NCI-H1048 (cell line): ENCODE results near the gene MAGEF1.

Source experiments
- DNase-seq: peaks from one replicate; lab custom pipeline; 2025; lab: John Stamatoyannopoulos, UW

Gene MAGEF1

GRCh38 chr3:184725176-184725719 lies 13.4 kb upstream of the MAGEF1 start:
- DNase-seq = no peak

- DNase-seq = no peak
Observed at GRCh38 chr3:184724699-184725098, 12.8 kb upstream of the MAGEF1 start.

GRCh38 chr3:184719709-184720108 lies 7.8 kb upstream of the MAGEF1 start:
- no peak for DNase-seq

GRCh38 chr3:184718431-184718830 lies 6.6 kb upstream of the MAGEF1 start:
- no peak for DNase-seq

DNA sequence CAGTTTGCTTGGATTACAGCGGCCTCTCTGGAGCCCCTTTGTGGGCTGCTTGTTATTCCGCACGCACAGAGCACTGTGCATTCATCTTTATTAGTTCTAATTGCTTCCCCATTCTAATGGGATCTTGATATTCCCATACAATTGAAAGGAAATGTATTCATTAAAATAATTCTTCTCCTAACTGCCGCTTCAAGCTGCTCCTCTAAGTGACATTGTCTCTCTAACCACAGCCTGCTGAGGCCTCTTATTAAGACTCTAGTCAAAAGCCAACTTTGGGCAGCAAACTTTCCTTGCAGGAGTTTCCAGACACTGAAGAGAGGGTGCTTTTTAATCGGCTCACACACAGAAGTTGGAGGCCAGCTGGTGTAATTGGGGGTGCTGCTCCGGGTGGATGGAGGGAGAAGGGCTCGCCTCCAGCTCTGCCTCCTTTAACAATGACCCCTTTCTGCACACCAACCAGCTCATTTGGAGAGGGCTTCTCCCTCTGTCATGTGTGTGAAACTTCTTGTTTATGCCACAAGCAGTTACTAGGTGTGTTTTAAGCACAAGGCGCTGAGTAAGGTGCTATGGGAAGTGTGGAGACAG lies 5.6 kb upstream of the MAGEF1 start:
- no peak for DNase-seq

DNA sequence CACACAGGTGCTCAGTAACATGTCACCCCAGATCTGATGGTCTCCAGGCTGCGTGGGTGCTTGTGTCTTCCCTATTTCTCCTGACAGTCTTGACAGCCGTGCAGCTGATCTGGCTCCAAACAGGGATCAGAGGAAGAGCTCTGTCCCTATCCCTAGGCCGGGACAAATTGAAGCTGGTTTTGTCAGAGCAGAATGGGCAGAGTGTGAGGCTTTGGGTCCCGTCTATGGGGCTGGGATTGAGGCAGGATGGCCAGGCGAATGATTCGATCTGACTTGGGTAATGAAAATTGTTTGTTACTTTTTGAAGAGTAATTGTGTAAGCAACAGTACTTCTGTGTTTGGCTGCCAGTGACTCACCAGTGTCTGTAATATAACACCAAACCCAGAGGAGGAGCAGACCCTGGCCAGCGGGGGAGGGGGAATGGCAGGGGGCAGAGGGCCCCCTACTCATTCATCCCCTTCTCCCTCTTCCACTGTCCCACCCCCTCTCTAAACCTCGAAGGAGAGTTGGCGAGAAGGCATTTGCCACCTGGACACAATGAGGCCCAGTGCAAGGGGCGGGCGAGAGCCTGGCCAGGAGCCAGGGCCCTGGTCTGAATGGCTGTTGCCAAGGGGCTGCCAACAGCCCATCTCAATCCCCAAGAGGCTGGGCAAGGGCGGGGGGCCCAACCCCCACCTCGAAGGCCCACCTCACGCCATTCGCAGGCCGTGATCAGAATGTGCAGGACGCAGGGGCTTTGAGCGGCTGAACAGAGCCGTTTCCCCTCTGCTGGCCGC lies 4.9 kb upstream of the MAGEF1 start:
- DNase-seq = no peak

DNA sequence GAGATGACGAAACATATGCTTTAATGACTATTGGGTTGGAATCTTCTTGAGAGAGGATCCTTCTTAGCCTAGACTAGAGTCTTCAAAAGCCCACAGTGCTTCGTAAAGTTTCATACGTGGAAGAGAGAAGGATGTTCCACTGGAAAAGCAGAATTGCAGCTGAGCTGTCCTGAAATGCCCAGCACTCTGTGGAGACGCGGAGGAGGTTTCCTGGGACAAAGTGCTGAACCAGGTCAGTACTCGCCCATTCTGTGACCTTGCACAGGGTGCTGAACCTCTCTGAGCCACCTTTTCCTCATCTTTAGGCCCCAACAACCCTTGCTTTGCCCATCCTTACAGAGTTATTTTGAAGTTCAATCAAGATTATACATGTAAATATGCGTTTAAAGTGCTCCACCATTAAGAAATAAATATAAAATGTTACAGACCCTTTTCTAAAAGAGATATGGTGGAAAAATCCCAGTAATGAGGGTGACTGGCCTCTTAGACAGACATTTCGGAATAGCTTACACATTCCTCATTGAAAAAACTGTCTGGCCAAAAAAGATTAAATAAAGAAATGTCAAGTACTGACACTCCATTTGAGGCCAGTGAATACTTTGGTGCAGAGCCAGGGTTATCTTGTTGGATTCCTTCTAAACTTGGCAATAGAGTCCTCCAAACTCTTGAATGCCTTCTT lies 4.2 kb upstream of the MAGEF1 start:
- no peak for DNase-seq

- no peak for DNase-seq
Observed at GRCh38 chr3:184713521-184713920, 1.7 kb upstream of the MAGEF1 start.

DNA sequence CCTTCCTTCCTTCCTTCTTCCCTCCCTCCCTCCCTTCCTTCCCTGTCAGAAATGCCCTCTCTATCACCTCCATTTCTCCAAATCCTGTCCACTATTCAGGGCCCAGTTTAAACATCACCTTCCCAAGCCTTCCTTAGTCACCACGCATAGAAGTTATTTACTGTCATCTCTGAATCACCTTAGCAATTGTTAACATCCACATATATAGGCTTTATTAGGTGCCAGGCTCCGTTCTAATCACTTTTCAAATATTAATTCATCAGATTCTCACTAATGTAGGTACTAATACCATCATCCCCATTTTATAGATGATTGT lies 1.1 kb upstream of the MAGEF1 start:
- no peak for DNase-seq

- DNase-seq = no peak
Observed at GRCh38 chr3:184712248-184713039, 580 bp upstream of the MAGEF1 start.

GRCh38 chr3:184710870-184711492 lies 883 bp downstream of the MAGEF1 start:
- no peak for DNase-seq

DNA sequence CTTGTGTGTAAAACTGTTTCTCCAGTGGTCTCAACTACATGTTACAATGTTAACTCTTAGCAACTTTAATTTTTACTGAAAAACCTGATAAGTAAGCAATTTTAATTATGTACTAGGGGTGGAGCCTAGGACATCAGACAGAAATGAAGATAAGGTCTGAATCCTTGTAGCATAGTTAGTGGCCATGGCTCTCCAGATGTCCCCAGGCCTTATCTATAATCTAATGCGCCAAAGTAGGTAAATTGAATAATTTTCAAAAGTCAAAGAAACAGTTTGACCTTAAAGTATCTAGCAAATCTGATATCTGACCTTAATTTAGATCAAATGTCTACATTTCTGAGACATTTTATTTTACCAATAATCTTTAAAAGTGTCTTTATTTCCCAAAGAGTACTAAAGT lies 8.2 kb downstream of the MAGEF1 start:
- no peak for DNase-seq

DNA sequence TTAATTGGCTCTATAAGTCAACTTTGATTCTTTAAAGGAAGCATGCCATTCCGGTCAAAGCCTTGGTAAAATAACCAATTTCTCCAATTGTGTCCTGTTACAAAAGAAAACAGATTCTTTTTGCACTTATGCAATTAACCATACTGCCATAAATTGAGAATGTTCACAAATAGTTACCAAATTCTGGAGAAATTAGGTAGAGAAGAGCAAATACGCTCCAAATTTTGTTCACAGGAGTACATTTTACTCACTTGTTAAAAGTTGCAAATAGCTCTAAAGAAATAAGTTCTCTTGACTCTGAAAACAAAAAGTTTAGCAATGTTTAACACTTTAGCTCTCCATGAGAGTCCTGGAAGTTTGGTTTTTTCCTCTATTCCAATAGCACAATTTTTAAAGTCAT lies 11.1 kb downstream of the MAGEF1 start:
- no peak for DNase-seq

- DNase-seq = no peak
Observed at GRCh38 chr3:184697845-184698244, 14.0 kb downstream of the MAGEF1 start.

- no peak for DNase-seq
Observed at GRCh38 chr3:184696697-184697096, 15.2 kb downstream of the MAGEF1 start.

DNA sequence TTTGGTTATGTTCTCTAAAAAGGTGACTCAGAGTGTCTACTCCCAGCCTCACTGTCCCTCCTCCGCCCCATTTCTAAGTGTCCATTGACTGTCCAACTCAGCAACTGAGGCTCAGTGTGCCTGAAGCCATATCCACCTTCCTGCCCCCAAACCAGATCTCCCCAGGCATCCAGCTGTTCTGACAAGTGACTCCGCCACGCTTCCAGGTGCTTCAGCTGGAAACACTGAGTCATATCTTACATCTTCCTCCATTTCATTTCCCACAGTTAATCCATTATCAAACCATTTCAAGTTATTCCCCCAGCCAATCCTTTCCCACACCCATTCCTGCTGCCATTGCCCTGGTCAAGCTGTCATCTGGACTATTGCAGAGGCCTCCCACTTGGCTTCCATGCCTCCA lies 17.1 kb downstream of the MAGEF1 start:
- no peak for DNase-seq

DNA sequence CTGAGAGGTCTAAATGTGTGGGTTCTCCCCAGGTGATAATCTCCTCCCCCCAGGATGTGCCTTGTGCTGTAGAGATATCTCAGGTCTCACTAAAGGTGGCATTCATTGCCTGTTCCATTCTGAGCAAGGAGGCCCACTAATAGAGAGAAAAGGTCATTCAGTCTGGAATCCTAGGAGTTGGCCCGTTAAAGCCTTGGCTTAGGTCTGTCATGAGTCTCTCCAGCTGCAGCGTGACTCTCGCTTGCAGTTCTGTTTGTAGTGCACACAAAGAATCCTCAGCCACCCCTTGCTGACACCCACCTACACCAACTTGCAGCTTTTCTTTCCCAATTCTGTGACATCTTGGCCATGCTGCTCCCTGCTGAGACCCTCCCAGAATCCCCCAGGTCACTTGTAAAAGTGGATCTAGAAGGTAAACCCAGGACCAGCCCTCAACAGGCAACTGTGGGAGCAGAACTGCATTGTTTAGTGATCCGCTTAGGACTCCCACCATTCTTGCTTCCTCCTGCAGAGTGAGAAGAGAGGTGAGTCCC lies 17.7 kb downstream of the MAGEF1 start:
- no peak for DNase-seq

- no peak for DNase-seq
Observed at GRCh38 chr3:184693011-184693975, 18.6 kb downstream of the MAGEF1 start.

GRCh38 chr3:184691397-184692231 lies 20.2 kb downstream of the MAGEF1 start:
- DNase-seq = no peak
